ENCODE measurements around the gene IFNGR2. TPM values are rescaled to one million over a fixed set of nuclear protein-coding genes. Genes with fewer than 3 reads are reported as not detected.

IFNGR2 gene
- total and polyA plus RNA-seq, 2 experiments from 2014 or later, result 21.9 to 29.4 TPM

GRCh38 chr21:33355996-33356395 lies 47.2 kb upstream of the IFNGR2 start:
- Mint-ChIP-seq H3K9me3 (no peaks in the 10 kb centered on the region), H3K27me3 (ENCODE audit: insufficient read depth, low read depth, poor library complexity) (no peaks in the 10 kb centered on the region), H3K27ac (no peak overlapping the region), H3K4me3 (no peak overlapping the region), H3K36me3 (ENCODE audit: low read depth) (peaks cover 17% of the 10 kb centered on the region), H3K4me1 (peaks cover 2% of the 10 kb centered on the region)
- H3F3A ChIP-seq (replicated peaks; ENCODE audit: low read depth), result no peaks in the 10 kb centered on the region; the same call in 1 of the 2 replicates
- no peaks in the 10 kb centered on the region for H3K79me2 ChIP-seq (replicated peaks; ENCODE audit: insufficient read depth)
- no peak overlapping the region for H2AFZ ChIP-seq
- H3K36me3 ChIP-seq (ENCODE audit: insufficient read depth), result no peaks in the 10 kb centered on the region; the same call in 1 of the 2 replicates
- no peak overlapping the region for H3K27ac ChIP-seq (ENCODE audit: low read depth)
- ATAC-seq (no peak), DNase-seq (ENCODE audit: low spot score) (no peak)
- H3K9me2 ChIP-seq (ENCODE audit: insufficient read depth), result no peaks in the 10 kb centered on the region
- TF ChIP-seq ZNF462 (CRISPR knock-in tag; IDR thresholded peaks at IDR 0.05) (no peak), JUNB (IDR thresholded peaks at IDR 0.05; ENCODE audit: unreplicated experiment) (no peak), ZNF114 (CRISPR knock-in tag; IDR thresholded peaks at IDR 0.05) (no peak), CTCF (conservative IDR thresholded peaks at IDR 0.05; ENCODE audit: low read depth in 2 of 2) (no peak)
- H3K4me3 ChIP-seq, result no peak overlapping the region
- H4K20me1 ChIP-seq (replicated peaks; ENCODE audit: insufficient read depth), result no peaks in the 10 kb centered on the region
- H3K27me3 ChIP-seq (ENCODE audit: insufficient read depth), result no peaks in the 10 kb centered on the region
- no peak overlapping the region for H3K4me2 ChIP-seq
- H3K4me1 ChIP-seq (ENCODE audit: insufficient read depth), result no peaks in the 10 kb centered on the region

GRCh38 chr21:33357177-33357576 lies 46.0 kb upstream of the IFNGR2 start:
- H3K4me3 Mint-ChIP-seq, result no peak overlapping the region
- Histone ChIP-seq H3K9me2 (ENCODE audit: insufficient read depth) (no peaks in the 10 kb centered on the region), H4K20me1 (replicated peaks; ENCODE audit: insufficient read depth) (no peaks in the 10 kb centered on the region), H3K4me3 (no peak overlapping the region), H3K36me3 (ENCODE audit: insufficient read depth) (no peaks in the 10 kb centered on the region; the same call in 1 of the 2 replicates), H3K79me2 (replicated peaks; ENCODE audit: insufficient read depth) (no peaks in the 10 kb centered on the region), H3K4me1 (ENCODE audit: insufficient read depth) (0 out of 2 replicates have a peak, but pooled peaks cover 3% of the 10 kb centered on the region), H2AFZ (no peak overlapping the region), H3F3A (replicated peaks; ENCODE audit: low read depth) (no peaks in the 10 kb centered on the region; the same call in 1 of the 2 replicates), H3K27ac (ENCODE audit: low read depth) (no peak overlapping the region), H3K27me3 (ENCODE audit: insufficient read depth) (no peaks in the 10 kb centered on the region), H3K4me2 (no peak overlapping the region)
- no peak overlapping the region for H3K27ac Mint-ChIP-seq
- no peaks in the 10 kb centered on the region for H3K9me3 Mint-ChIP-seq
- peaks cover 17% of the 10 kb centered on the region for H3K36me3 Mint-ChIP-seq (ENCODE audit: low read depth)
- peaks cover 11% of the 10 kb centered on the region for H3K4me1 Mint-ChIP-seq
- H3K27me3 Mint-ChIP-seq (ENCODE audit: insufficient read depth, low read depth, poor library complexity), result no peaks in the 10 kb centered on the region
- ATAC-seq, result no peak
- no peak for DNase-seq (ENCODE audit: low spot score)
- TF ChIP-seq STAT1 (IDR thresholded peaks at IDR 0.05; ENCODE audit: unreplicated experiment), result no peak
- TF ChIP-seq, protein P1, sequence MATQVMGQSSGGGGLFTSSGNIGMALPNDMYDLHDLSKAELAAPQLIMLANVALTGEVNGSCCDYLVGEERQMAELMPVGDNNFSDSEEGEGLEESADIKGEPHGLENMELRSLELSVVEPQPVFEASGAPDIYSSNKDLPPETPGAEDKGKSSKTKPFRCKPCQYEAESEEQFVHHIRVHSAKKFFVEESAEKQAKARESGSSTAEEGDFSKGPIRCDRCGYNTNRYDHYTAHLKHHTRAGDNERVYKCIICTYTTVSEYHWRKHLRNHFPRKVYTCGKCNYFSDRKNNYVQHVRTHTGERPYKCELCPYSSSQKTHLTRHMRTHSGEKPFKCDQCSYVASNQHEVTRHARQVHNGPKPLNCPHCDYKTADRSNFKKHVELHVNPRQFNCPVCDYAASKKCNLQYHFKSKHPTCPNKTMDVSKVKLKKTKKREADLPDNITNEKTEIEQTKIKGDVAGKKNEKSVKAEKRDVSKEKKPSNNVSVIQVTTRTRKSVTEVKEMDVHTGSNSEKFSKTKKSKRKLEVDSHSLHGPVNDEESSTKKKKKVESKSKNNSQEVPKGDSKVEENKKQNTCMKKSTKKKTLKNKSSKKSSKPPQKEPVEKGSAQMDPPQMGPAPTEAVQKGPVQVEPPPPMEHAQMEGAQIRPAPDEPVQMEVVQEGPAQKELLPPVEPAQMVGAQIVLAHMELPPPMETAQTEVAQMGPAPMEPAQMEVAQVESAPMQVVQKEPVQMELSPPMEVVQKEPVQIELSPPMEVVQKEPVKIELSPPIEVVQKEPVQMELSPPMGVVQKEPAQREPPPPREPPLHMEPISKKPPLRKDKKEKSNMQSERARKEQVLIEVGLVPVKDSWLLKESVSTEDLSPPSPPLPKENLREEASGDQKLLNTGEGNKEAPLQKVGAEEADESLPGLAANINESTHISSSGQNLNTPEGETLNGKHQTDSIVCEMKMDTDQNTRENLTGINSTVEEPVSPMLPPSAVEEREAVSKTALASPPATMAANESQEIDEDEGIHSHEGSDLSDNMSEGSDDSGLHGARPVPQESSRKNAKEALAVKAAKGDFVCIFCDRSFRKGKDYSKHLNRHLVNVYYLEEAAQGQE (IDR thresholded peaks at IDR 0.05; ENCODE audit: unreplicated experiment), result no peak
